ENCODE data around the gene HRCT1.

- no peak for TF ChIP-seq REST (IDR thresholded peaks at IDR 0.05; ENCODE audit: insufficient read depth in 1 of 2, low read depth in 2 of 2, low read length in 2 of 2)
- no peak for TF ChIP-seq POLR2AphosphoS5 (IDR thresholded peaks at IDR 0.05; ENCODE audit: low read depth, low read length)
Measured at GRCh38 chr9:35856206-35856605, 49.8 kb upstream of the HRCT1 start.
